WTC11 (cell line): ENCODE measurements around the gene HES3. TPM values are rescaled to one million over a fixed set of nuclear protein-coding genes. Genes with fewer than 3 reads are reported as not detected.

Experiments
- ARID4B ChIP-seq: sonication (generic); formaldehyde crosslinking; IDR thresholded peaks from 2 replicates; pipeline ENCODE4 v1.8.0; 2023; ENCODE audit warnings: missing genetic modification reagents, mild to moderate bottlenecking, borderline replicate concordance
- CBFB ChIP-seq: sonication (generic); formaldehyde crosslinking; IDR thresholded peaks from 2 replicates; pipeline ENCODE4 v1.8.1; 2022; ENCODE audit warnings: mild to moderate bottlenecking, low read depth, missing genetic modification reagents
- E2F4 ChIP-seq: sonication (generic); formaldehyde crosslinking; IDR thresholded peaks from 2 replicates; pipeline ENCODE4 v1.8.1; 2022; ENCODE audit warnings: low read depth, mild to moderate bottlenecking, moderate library complexity, missing genetic modification reagents, borderline replicate concordance
- ELF4 ChIP-seq: sonication (generic); formaldehyde crosslinking; IDR thresholded peaks from 2 replicates; pipeline ENCODE4 v1.8.1; 2022; ENCODE audit warnings: low read depth, mild to moderate bottlenecking, moderate library complexity, missing genetic modification reagents
- ETV6 ChIP-seq: sonication (generic); formaldehyde crosslinking; IDR thresholded peaks from 2 replicates; pipeline ENCODE4 v1.8.1; 2022; ENCODE audit warnings: mild to moderate bottlenecking, missing genetic modification reagents
- FOXJ3 ChIP-seq: sonication (generic); formaldehyde crosslinking; IDR thresholded peaks from 2 replicates; pipeline ENCODE4 v1.9.0; 2021; ENCODE audit warnings: missing genetic modification reagents, mild to moderate bottlenecking, borderline replicate concordance
- GTF2I ChIP-seq: fragments of 250-450 bp; sonication (Bioruptor Pico); conservative IDR thresholded peaks from 2 replicates; pipeline ENCODE4 v1.4.0; 2021; ENCODE audit warnings: mild to moderate bottlenecking
- HMGA2 ChIP-seq: fragments of 250-450 bp; sonication (Bioruptor Pico); IDR thresholded peaks from 2 replicates; pipeline ENCODE4 v1.4.0; 2021; ENCODE audit warnings: mild to moderate bottlenecking, moderate library complexity
- IRF2 ChIP-seq: sonication (generic); formaldehyde crosslinking; IDR thresholded peaks from 2 replicates; pipeline ENCODE4 v1.8.0; 2022; ENCODE audit warnings: low read depth, missing genetic modification reagents, borderline replicate concordance
- JAZF1 ChIP-seq: fragments of 250-450 bp; sonication (Bioruptor Pico); IDR thresholded peaks from 2 replicates; pipeline ENCODE4 v1.9.0; 2021; ENCODE audit warnings: moderate library complexity, mild to moderate bottlenecking, inconsistent platforms
- MLX ChIP-seq: sonication (generic); formaldehyde crosslinking; IDR thresholded peaks from 2 replicates; pipeline ENCODE4 v1.8.1; 2023; ENCODE audit warnings: mild to moderate bottlenecking, missing genetic modification reagents, moderate library complexity
- NFATC4 ChIP-seq: fragments of 250-450 bp; sonication (Bioruptor Pico); IDR thresholded peaks from 2 replicates; pipeline ENCODE4 v1.9.0; 2021; ENCODE audit warnings: mild to moderate bottlenecking
- PREB ChIP-seq: sonication (generic); formaldehyde crosslinking; IDR thresholded peaks from 2 replicates; pipeline ENCODE4 v1.8.1; 2022; ENCODE audit warnings: mild to moderate bottlenecking, missing genetic modification reagents, moderate library complexity, borderline replicate concordance
- SMAD3 ChIP-seq: sonication (generic); formaldehyde crosslinking; IDR thresholded peaks from 2 replicates; pipeline ENCODE4 v1.8.0; 2022; ENCODE audit warnings: missing genetic modification reagents, mild to moderate bottlenecking, borderline replicate concordance
- SMAD4 ChIP-seq: sonication (generic); formaldehyde crosslinking; IDR thresholded peaks from 2 replicates; pipeline ENCODE4 v1.8.0; 2022; ENCODE audit warnings: mild to moderate bottlenecking, missing genetic modification reagents
- SP1 ChIP-seq: sonication (generic); formaldehyde crosslinking; conservative IDR thresholded peaks from 2 replicates; pipeline ENCODE4 v1.8.1; 2022; ENCODE audit warnings: missing genetic modification reagents
- TCF7 ChIP-seq: sonication (generic); formaldehyde crosslinking; IDR thresholded peaks from 2 replicates; pipeline ENCODE4 v1.8.0; 2022; ENCODE audit warnings: mild to moderate bottlenecking, low read depth, missing genetic modification reagents, moderate library complexity
- TP53 ChIP-seq: sonication (generic); formaldehyde crosslinking; IDR thresholded peaks from 2 replicates; pipeline ENCODE4 v1.8.1; 2023; ENCODE audit warnings: mild to moderate bottlenecking, missing genetic modification reagents
- ZMAT4 ChIP-seq: fragments of 250-450 bp; sonication (Bioruptor Pico); IDR thresholded peaks from 2 replicates; pipeline ENCODE4 v1.9.0; 2021; ENCODE audit warnings: mild to moderate bottlenecking
- ZNF138 ChIP-seq: sonication (generic); formaldehyde crosslinking; conservative IDR thresholded peaks from 2 replicates; pipeline ENCODE4 v1.8.1; 2022; ENCODE audit warnings: mild to moderate bottlenecking, moderate library complexity, missing genetic modification reagents
- ZNF219 ChIP-seq: sonication (generic); formaldehyde crosslinking; IDR thresholded peaks from 2 replicates; pipeline ENCODE4 v1.8.0; 2023; ENCODE audit warnings: missing genetic modification reagents, mild to moderate bottlenecking, borderline replicate concordance
- ZNF416 ChIP-seq: fragments of 250-450 bp; sonication (Bioruptor Pico); IDR thresholded peaks from 2 replicates; pipeline ENCODE4 v1.9.0; 2021; ENCODE audit warnings: mild to moderate bottlenecking, inconsistent platforms
- ZNF423 ChIP-seq: fragments of 250-450 bp; sonication (Bioruptor Pico); IDR thresholded peaks from 2 replicates; pipeline ENCODE4 v2.1.2; 2022; ENCODE audit warnings: mild to moderate bottlenecking, moderate library complexity
- ZNF671 ChIP-seq: fragments of 250-450 bp; sonication (Bioruptor Pico); IDR thresholded peaks from 2 replicates; pipeline ENCODE4 v1.8.0; 2021; ENCODE audit warnings: mild to moderate bottlenecking
- total RNA-seq: library from RNA; stranded (reverse); gene quantifications from 3 replicates; pipeline ENCODE4 v1.2.3, GENCODE V29; 2021
- TF ChIP-seq, protein P1 (sequence below): sonication (generic); formaldehyde crosslinking; IDR thresholded peaks from 2 replicates; pipeline ENCODE4 v1.8.1; 2022; ENCODE audit warnings: low read depth, missing genetic modification reagents, borderline replicate concordance
- TF ChIP-seq, protein P2 (sequence below): sonication (generic); formaldehyde crosslinking; IDR thresholded peaks from 2 replicates; pipeline ENCODE4 v1.8.0; 2023; ENCODE audit warnings: missing genetic modification reagents
- TF ChIP-seq, protein P3 (sequence below): sonication (generic); formaldehyde crosslinking; IDR thresholded peaks from 2 replicates; pipeline ENCODE4 v1.8.0; 2023; ENCODE audit warnings: mild to moderate bottlenecking, missing genetic modification reagents

The HES3 gene
- total RNA-seq, 1 experiment from 2014 or later: 74.7 TPM

GRCh38 chr1:6241887-6242740, 1.9 kb upstream of the HES3 start (continued):
- TF ChIP-seq ARID4B (no peak), TP53 (no peak), ETV6 (CRISPR knock-in tag) (no peak), IRF2 (CRISPR knock-in tag) (no peak), ZNF416 (no peak), SP1 (CRISPR knock-in tag) (peak; percentile 74), ZMAT4 (CRISPR knock-in tag) (no peak), SMAD4 (CRISPR knock-in tag) (no peak), ZNF671 (CRISPR knock-in tag) (no peak), JAZF1 (CRISPR knock-in tag) (no peak), ELF4 (CRISPR knock-in tag) (no peak), HMGA2 (no peak), CBFB (CRISPR knock-in tag) (no peak), PREB (no peak), E2F4 (no peak), FOXJ3 (CRISPR knock-in tag) (no peak), GTF2I (CRISPR knock-in tag) (no peak), ZNF423 (peak; percentile 73), NFATC4 (no peak), MLX (CRISPR knock-in tag) (no peak), ZNF138 (CRISPR knock-in tag) (no peak), SMAD3 (CRISPR knock-in tag) (no peak), ZNF219 (CRISPR knock-in tag) (no peak), TCF7 (no peak)
- TF ChIP-seq, protein P1, sequence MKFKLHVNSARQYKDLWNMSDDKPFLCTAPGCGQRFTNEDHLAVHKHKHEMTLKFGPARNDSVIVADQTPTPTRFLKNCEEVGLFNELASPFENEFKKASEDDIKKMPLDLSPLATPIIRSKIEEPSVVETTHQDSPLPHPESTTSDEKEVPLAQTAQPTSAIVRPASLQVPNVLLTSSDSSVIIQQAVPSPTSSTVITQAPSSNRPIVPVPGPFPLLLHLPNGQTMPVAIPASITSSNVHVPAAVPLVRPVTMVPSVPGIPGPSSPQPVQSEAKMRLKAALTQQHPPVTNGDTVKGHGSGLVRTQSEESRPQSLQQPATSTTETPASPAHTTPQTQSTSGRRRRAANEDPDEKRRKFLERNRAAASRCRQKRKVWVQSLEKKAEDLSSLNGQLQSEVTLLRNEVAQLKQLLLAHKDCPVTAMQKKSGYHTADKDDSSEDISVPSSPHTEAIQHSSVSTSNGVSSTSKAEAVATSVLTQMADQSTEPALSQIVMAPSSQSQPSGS (CRISPR knock-in tag): no peak
- TF ChIP-seq, protein P2, sequence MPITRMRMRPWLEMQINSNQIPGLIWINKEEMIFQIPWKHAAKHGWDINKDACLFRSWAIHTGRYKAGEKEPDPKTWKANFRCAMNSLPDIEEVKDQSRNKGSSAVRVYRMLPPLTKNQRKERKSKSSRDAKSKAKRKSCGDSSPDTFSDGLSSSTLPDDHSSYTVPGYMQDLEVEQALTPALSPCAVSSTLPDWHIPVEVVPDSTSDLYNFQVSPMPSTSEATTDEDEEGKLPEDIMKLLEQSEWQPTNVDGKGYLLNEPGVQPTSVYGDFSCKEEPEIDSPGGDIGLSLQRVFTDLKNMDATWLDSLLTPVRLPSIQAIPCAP (CRISPR knock-in tag): no peak
- TF ChIP-seq, protein P3, sequence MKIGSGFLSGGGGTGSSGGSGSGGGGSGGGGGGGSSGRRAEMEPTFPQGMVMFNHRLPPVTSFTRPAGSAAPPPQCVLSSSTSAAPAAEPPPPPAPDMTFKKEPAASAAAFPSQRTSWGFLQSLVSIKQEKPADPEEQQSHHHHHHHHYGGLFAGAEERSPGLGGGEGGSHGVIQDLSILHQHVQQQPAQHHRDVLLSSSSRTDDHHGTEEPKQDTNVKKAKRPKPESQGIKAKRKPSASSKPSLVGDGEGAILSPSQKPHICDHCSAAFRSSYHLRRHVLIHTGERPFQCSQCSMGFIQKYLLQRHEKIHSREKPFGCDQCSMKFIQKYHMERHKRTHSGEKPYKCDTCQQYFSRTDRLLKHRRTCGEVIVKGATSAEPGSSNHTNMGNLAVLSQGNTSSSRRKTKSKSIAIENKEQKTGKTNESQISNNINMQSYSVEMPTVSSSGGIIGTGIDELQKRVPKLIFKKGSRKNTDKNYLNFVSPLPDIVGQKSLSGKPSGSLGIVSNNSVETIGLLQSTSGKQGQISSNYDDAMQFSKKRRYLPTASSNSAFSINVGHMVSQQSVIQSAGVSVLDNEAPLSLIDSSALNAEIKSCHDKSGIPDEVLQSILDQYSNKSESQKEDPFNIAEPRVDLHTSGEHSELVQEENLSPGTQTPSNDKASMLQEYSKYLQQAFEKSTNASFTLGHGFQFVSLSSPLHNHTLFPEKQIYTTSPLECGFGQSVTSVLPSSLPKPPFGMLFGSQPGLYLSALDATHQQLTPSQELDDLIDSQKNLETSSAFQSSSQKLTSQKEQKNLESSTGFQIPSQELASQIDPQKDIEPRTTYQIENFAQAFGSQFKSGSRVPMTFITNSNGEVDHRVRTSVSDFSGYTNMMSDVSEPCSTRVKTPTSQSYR (CRISPR knock-in tag): no peak
